Kidney (tissue), 14 donors: ENCODE results near the gene CRYL1. TPM values are rescaled to one million over a fixed set of nuclear protein-coding genes. Genes with fewer than 3 reads are reported as not detected.

Source experiments
- DNase-seq, 5 donors: peaks; one replicate each; pipeline ENCODE4 v3.0.0-alpha.2; 2013 to 2020
- FAIRE-seq: peaks from 2 replicates; lab custom pipeline; 2012; peaks lifted over from hg19 to GRCh38; lab: Jason Lieb, UNC
- H3K27ac ChIP-seq, 2 donors: one replicate each; pipeline ENCODE4 v1.7.0; 2013; ENCODE audit warnings: low read depth in 2 of 2, low read length in 2 of 2, inconsistent platforms in 1 of 2
- H3K27me3 ChIP-seq: one replicate; pipeline ENCODE4 v1.7.1; 2013; ENCODE audit warnings: low read length, inconsistent platforms; ENCODE audit not compliant: control insufficient read depth, insufficient read depth
- H3K36me3 ChIP-seq, 3 donors: one replicate each; pipeline versions ENCODE4 v1.7.0 to v1.7.1; 2013; ENCODE audit warnings: low read length in 3 of 3, control low read depth in 1 of 3, inconsistent platforms in 1 of 3; ENCODE audit not compliant: insufficient read depth in 3 of 3, control insufficient read depth in 2 of 3
- H3K4me1 ChIP-seq, 3 donors: one replicate each; pipeline versions ENCODE4 v1.7.0 to v1.7.1; 2013; ENCODE audit warnings: low read length in 3 of 3, inconsistent platforms in 1 of 3, low read depth in 1 of 3; ENCODE audit not compliant: control insufficient read depth in 2 of 3, insufficient read depth in 2 of 3
- H3K4me3 ChIP-seq, 3 donors: one replicate each; pipeline versions ENCODE4 v1.7.0 to v1.8.1; 2013; ENCODE audit warnings: low read length in 3 of 3, control low read depth in 1 of 3, inconsistent platforms in 1 of 3
- H3K9ac ChIP-seq, 3 donors: one replicate each; pipeline versions ENCODE4 v1.7.0 to v1.7.1; 2013; ENCODE audit warnings: low read length in 3 of 3, control low read depth in 1 of 3, inconsistent platforms in 1 of 3
- H3K9me3 ChIP-seq, 3 donors: one replicate each; pipeline versions ENCODE4 v1.7.0 to v1.7.1; 2013; ENCODE audit warnings: low read length in 3 of 3, control low read depth in 1 of 3, inconsistent platforms in 1 of 3; ENCODE audit not compliant: control insufficient read depth in 2 of 3, insufficient read depth in 1 of 3
- intact Hi-C: fragments of 100-400 bp; cut with DNase I; formaldehyde crosslinking; loops from one replicate; pipeline ENCODE4 v1.11.1; 2022
- polyA plus RNA-seq: library from polyadenylated mRNA; stranded (reverse); fragments of 350-450 nt; fragmentation: Illumina TruSeq; extraction: RNeasy Lipid Tissue Mini Kit (QIAGEN cat#74804); gene quantifications from one replicate; pipeline ENCODE4 v1.2.3, GENCODE V29; 2014; ENCODE audit warnings: low read depth, low replicate concordance; ENCODE audit not compliant: insufficient read depth
- total RNA-seq: library from RNA; stranded (reverse); fragmentation: NEBNext Ultra II Directional; extraction: Animal tissue kit (Norgen Biotek cat#: 25700); gene quantifications from one replicate; pipeline ENCODE4 v1.2.1, GENCODE V29; 2021
- TF ChIP-seq, protein P1 (sequence below): IDR thresholded peaks from 3 replicates; pipeline ENCODE4 v1.5.1; 2012; ENCODE audit warnings: mild to moderate bottlenecking, moderate library complexity, borderline replicate concordance; ENCODE audit not compliant: insufficient read depth; ENCODE audit errors: extremely low read depth
- donor health status: control.
- donor health status: control.
- donor health status: control.
- donor health status: control.
- donor health status: control.
- donor health status: DM: yes; HTN: yes; CAD: no.
- donor health status: Normal renal cell carcinoma (clear cell type).

CRYL1 gene
- total and polyA plus RNA-seq, 2 donors from 2014 or later = 130 to 462 TPM

DNA sequence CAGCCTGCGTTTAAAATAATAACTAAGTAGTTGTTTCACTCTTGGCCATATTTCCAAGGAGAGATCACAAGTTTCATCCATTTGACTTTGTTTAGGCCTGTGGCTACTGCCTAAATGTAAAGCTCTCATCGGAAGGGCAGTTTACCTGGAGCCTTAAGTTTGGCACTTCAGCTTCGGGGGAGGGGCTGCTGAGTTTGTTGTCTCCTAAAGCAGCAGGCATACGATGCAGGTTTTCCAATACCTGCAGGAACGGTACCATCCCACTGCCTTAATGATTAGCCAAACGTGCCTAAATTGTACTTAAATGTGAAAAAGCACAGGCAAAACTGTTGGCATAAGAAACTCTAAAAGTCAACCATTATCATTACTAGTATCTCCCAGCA lies 63.1 kb downstream of the CRYL1 start:
- no peak overlapping the region for H3K4me3 ChIP-seq
- DNase-seq (no peak), FAIRE-seq (no peak)
- H3K9ac ChIP-seq = no peak overlapping the region
- H3K4me1 ChIP-seq = peaks cover 0 to 8% (median 3%) of the 10 kb centered on the region in 3 donors
- intact Hi-C loops = no loop called here
- H3K36me3 ChIP-seq = no peaks in the 10 kb centered on the region
- TF ChIP-seq, protein P1, sequence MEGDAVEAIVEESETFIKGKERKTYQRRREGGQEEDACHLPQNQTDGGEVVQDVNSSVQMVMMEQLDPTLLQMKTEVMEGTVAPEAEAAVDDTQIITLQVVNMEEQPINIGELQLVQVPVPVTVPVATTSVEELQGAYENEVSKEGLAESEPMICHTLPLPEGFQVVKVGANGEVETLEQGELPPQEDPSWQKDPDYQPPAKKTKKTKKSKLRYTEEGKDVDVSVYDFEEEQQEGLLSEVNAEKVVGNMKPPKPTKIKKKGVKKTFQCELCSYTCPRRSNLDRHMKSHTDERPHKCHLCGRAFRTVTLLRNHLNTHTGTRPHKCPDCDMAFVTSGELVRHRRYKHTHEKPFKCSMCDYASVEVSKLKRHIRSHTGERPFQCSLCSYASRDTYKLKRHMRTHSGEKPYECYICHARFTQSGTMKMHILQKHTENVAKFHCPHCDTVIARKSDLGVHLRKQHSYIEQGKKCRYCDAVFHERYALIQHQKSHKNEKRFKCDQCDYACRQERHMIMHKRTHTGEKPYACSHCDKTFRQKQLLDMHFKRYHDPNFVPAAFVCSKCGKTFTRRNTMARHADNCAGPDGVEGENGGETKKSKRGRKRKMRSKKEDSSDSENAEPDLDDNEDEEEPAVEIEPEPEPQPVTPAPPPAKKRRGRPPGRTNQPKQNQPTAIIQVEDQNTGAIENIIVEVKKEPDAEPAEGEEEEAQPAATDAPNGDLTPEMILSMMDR = no peak
- H3K27ac ChIP-seq = no peak overlapping the region
- H3K9me3 ChIP-seq = no peaks in the 10 kb centered on the region
- no peaks in the 10 kb centered on the region for H3K27me3 ChIP-seq

GRCh38 chr13:20461860-20462532 lies 63.7 kb downstream of the CRYL1 start:
- Histone ChIP-seq H3K27me3 (no peaks in the 10 kb centered on the region), H3K4me1 (peaks cover 0 to 8% (median 3%) of the 10 kb centered on the region in 3 donors), H3K9ac (no peak overlapping the region), H3K9me3 (no peaks in the 10 kb centered on the region), H3K27ac (no peak overlapping the region), H3K36me3 (no peaks in the 10 kb centered on the region), H3K4me3 (no peak overlapping the region)
- TF ChIP-seq, protein P1 = no peak
- intact Hi-C loops = no loop called here
- DNase-seq (peak in 2 of 5 donors; percentile 6 to 67), FAIRE-seq (no peak)

- Histone ChIP-seq H3K4me1 (peaks cover 0 to 8% (median 3%) of the 10 kb centered on the region in 3 donors), H3K27me3 (no peaks in the 10 kb centered on the region), H3K4me3 (no peak overlapping the region), H3K27ac (no peak overlapping the region), H3K36me3 (no peaks in the 10 kb centered on the region), H3K9me3 (no peaks in the 10 kb centered on the region), H3K9ac (no peak overlapping the region)
- DNase-seq = no peak
- no peak for FAIRE-seq
- TF ChIP-seq, protein P1 = no peak
- intact Hi-C loops = no loop called here
Observed at GRCh38 chr13:20461481-20461859, 64.2 kb downstream of the CRYL1 start.

DNA sequence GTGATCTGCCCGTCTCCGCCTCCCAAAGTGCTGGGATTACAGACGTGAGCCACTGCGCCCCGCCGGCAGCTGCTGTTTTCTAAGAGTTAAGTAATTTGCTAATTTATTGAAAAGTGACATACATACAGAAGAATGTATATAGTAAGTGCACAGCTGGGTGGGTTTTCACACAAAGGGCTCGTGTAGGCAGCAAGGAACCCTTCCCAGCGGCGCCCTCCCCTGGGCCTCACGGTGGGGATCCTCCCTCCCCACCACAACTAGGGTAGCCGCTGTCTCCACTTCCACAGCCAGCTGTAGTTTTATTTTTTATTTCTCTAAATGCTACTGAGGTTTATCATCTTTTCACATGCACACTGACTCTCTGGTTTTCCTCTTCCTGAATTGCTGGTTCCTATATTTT lies 64.9 kb downstream of the CRYL1 start:
- H3K27me3 ChIP-seq = no peaks in the 10 kb centered on the region
- no peaks in the 10 kb centered on the region for H3K9me3 ChIP-seq
- H3K36me3 ChIP-seq = no peaks in the 10 kb centered on the region
- H3K4me1 ChIP-seq = peaks cover 0 to 8% (median 3%) of the 10 kb centered on the region in 3 donors
- FAIRE-seq (no peak), DNase-seq (no peak)
- TF ChIP-seq, protein P1 = no peak
- H3K4me3 ChIP-seq = no peak overlapping the region
- H3K9ac ChIP-seq = no peak overlapping the region
- intact Hi-C loops = no loop called here
- H3K27ac ChIP-seq = no peak overlapping the region
